H9 (cell line): ENCODE measurements around the gene ENTR1. TPM values are rescaled to one million over a fixed set of nuclear protein-coding genes. Genes with fewer than 3 reads are reported as not detected.

Experiments
- DNase-seq: peaks from one replicate; pipeline ENCODE4 v3.0.0-alpha.2; 2017
- H2AFZ ChIP-seq: one replicate; pipeline ENCODE4 v1.6.1; 2013; ENCODE audit warnings: mild to moderate bottlenecking, low read length, control low read depth, moderate library complexity
- H2AK5ac ChIP-seq: 2 replicates; pipeline ENCODE4 v1.6.1; 2013; ENCODE audit warnings: low read length, control low read depth, mixed read lengths; ENCODE audit not compliant: insufficient read length
- H2BK120ac ChIP-seq: one replicate; pipeline ENCODE4 v1.6.1; 2013; ENCODE audit warnings: low read depth, mild to moderate bottlenecking, low read length, control low read depth, inconsistent platforms; ENCODE audit not compliant: poor library complexity, severe bottlenecking
- H2BK12ac ChIP-seq: 2 replicates; pipeline ENCODE4 v1.6.1; 2013; ENCODE audit warnings: low read length, control low read depth, mixed read lengths, low read depth; ENCODE audit not compliant: insufficient read length
- H2BK15ac ChIP-seq: 2 replicates; pipeline ENCODE4 v1.6.1; 2013; ENCODE audit warnings: low read depth, low read length, control low read depth
- H2BK20ac ChIP-seq: one replicate; pipeline ENCODE4 v1.6.1; 2013; ENCODE audit warnings: low read depth, mild to moderate bottlenecking, low read length, control low read depth, inconsistent platforms; ENCODE audit not compliant: poor library complexity, severe bottlenecking
- H2BK5ac ChIP-seq: 2 replicates; pipeline ENCODE4 v1.6.1; 2013; ENCODE audit warnings: low read length, control low read depth, mixed read lengths; ENCODE audit not compliant: insufficient read length
- H3K14ac ChIP-seq: 2 replicates; pipeline ENCODE4 v1.6.1; 2013; ENCODE audit warnings: low read length, control low read depth; ENCODE audit not compliant: insufficient read depth
- H3K18ac ChIP-seq: 2 replicates; pipeline ENCODE4 v1.6.1; 2013; ENCODE audit warnings: low read depth, mild to moderate bottlenecking, mixed read lengths, low read length, control low read depth; ENCODE audit not compliant: insufficient read length
- H3K23ac ChIP-seq: 2 replicates; pipeline ENCODE4 v1.6.1; 2013; ENCODE audit warnings: low read length, control low read depth, mixed read lengths, low read depth; ENCODE audit not compliant: insufficient read length
- H3K23me2 ChIP-seq: 2 replicates; pipeline ENCODE4 v1.6.1; 2013; ENCODE audit warnings: low read depth, mild to moderate bottlenecking, mixed read lengths, low read length, control low read depth; ENCODE audit not compliant: insufficient read length, poor library complexity, severe bottlenecking
- H3K27ac ChIP-seq: 2 replicates; pipeline ENCODE4 v1.5.1; 2013; ENCODE audit warnings: low read length, control low read depth, mixed read lengths, low read depth; ENCODE audit not compliant: insufficient read length
- H3K27me3 ChIP-seq: 2 replicates; pipeline ENCODE4 v1.6.1; 2013; ENCODE audit warnings: low read length, control low read depth, inconsistent platforms; ENCODE audit not compliant: insufficient read depth
- H3K4ac ChIP-seq: 2 replicates; pipeline ENCODE4 v1.6.1; 2013; ENCODE audit warnings: low read depth, mild to moderate bottlenecking, control low read depth, inconsistent platforms, low read length, moderate library complexity
- H3K4me1 ChIP-seq: 2 replicates; pipeline ENCODE4 v1.6.1; 2013; ENCODE audit warnings: low read length, control low read depth, inconsistent platforms; ENCODE audit not compliant: insufficient read depth
- H3K4me2 ChIP-seq: 2 replicates; pipeline ENCODE4 v1.6.1; 2013; ENCODE audit warnings: low read length, control low read depth, mixed read lengths; ENCODE audit not compliant: insufficient read length, insufficient read depth
- H3K56ac ChIP-seq: 2 replicates; pipeline ENCODE4 v1.6.1; 2013; ENCODE audit warnings: low read depth, mild to moderate bottlenecking, mixed read lengths, low read length, control low read depth; ENCODE audit not compliant: insufficient read length
- H3K79me1 ChIP-seq: 2 replicates; pipeline ENCODE4 v1.6.1; 2013; ENCODE audit warnings: low read depth, mild to moderate bottlenecking, moderate library complexity, low read length, control low read depth, inconsistent platforms; ENCODE audit not compliant: insufficient read depth, poor library complexity, severe bottlenecking
- H3K79me2 ChIP-seq: 2 replicates; pipeline ENCODE4 v1.6.1; 2013; ENCODE audit warnings: low read length, control low read depth, inconsistent platforms; ENCODE audit not compliant: insufficient read depth
- H3K9ac ChIP-seq: 2 replicates; pipeline ENCODE4 v1.6.1; 2013; ENCODE audit warnings: low read length, control low read depth, mixed read lengths; ENCODE audit not compliant: insufficient read length; ENCODE audit errors: extremely low read depth
- H3K9me3 ChIP-seq: one replicate; pipeline ENCODE4 v1.6.1; 2013; ENCODE audit warnings: low read depth, low read length, inconsistent platforms; ENCODE audit not compliant: control insufficient read depth
- H3T11ph ChIP-seq: one replicate; pipeline ENCODE4 v1.6.1; 2013; ENCODE audit warnings: mild to moderate bottlenecking, low read length, control low read depth, inconsistent platforms
- H4K20me1 ChIP-seq: one replicate; pipeline ENCODE4 v1.6.1; 2013; ENCODE audit not compliant: control insufficient read depth, insufficient read length, insufficient read depth
- H4K5ac ChIP-seq: 2 replicates; pipeline ENCODE4 v1.6.1; 2013; ENCODE audit warnings: low read depth, mild to moderate bottlenecking, mixed read lengths, low read length, control low read depth; ENCODE audit not compliant: insufficient read length
- H4K8ac ChIP-seq: replicated peaks from 2 replicates; pipeline ENCODE4 v1.6.1; 2013; ENCODE audit warnings: low read length, control low read depth, mixed read lengths, low read depth; ENCODE audit not compliant: insufficient read length
- H4K91ac ChIP-seq: 2 replicates; pipeline ENCODE4 v1.6.1; 2013; ENCODE audit warnings: low read depth, mild to moderate bottlenecking, moderate library complexity, mixed read lengths, low read length, control low read depth; ENCODE audit not compliant: insufficient read length
- H3K27ac Mint-ChIP-seq, 3 experiments: 2 replicates in 2 of 3; 3 replicates in 1 of 3; pipeline ENCODE4 v1.8.0; 2020 to 2021; ENCODE audit warnings: mixed read lengths in 3 of 3, mild to moderate bottlenecking in 1 of 3, moderate library complexity in 1 of 3
- H3K27me3 Mint-ChIP-seq: 2 replicates; pipeline ENCODE4 v1.8.0; 2021; ENCODE audit warnings: low read depth, mild to moderate bottlenecking, moderate library complexity, mixed read lengths
- H3K36me3 Mint-ChIP-seq, 3 experiments: 2 replicates in 2 of 3; 3 replicates in 1 of 3; pipeline ENCODE4 v1.8.0; 2020 to 2021; ENCODE audit warnings: low read depth in 3 of 3, mixed read lengths in 3 of 3; ENCODE audit not compliant: insufficient read depth in 1 of 3
- H3K4me1 Mint-ChIP-seq, 2 experiments: 2 replicates each; pipeline ENCODE4 v1.8.0; 2020; ENCODE audit warnings: mixed read lengths in 2 of 2
- H3K4me3 Mint-ChIP-seq, 2 experiments: 2 replicates in 1 of 2; 3 replicates in 1 of 2; pipeline ENCODE4 v1.8.0; 2020 to 2021; ENCODE audit warnings: mild to moderate bottlenecking in 2 of 2, mixed read lengths in 2 of 2, moderate library complexity in 1 of 2
- H3K9me3 Mint-ChIP-seq, 2 experiments: 2 replicates in 1 of 2; 3 replicates in 1 of 2; pipeline ENCODE4 v1.8.0; 2020; ENCODE audit warnings: mild to moderate bottlenecking in 2 of 2, mixed read lengths in 2 of 2, moderate library complexity in 1 of 2
- WGBS: extraction: QIAGEN DNeasy Blood & Tissue Kit; methylation state at CpG from one replicate; pipeline ENCODE4 v1.1.7; 2013; ENCODE audit warnings: missing lambda C conversion rate, low lambda C conversion rate, mixed read lengths; ENCODE audit not compliant: insufficient read length; ENCODE audit errors: extremely low coverage; 5-methylcytosine and 5-hydroxymethylcytosine counted together
- total RNA-seq: library from RNA; stranded (reverse); gene quantifications from 2 replicates; pipeline ENCODE4 v1.2.1, GENCODE V29; 2021
- TF ChIP-seq, protein P1 (sequence below): fragments of 200-600 bp; sonication (generic); conservative IDR thresholded peaks from 3 replicates; pipeline ENCODE4 v1.8.0; 2021; ENCODE audit warnings: antibody characterized with exemption, mild to moderate bottlenecking

ENTR1 gene
- total RNA-seq, 1 experiment from 2014 or later = 108 TPM

DNA sequence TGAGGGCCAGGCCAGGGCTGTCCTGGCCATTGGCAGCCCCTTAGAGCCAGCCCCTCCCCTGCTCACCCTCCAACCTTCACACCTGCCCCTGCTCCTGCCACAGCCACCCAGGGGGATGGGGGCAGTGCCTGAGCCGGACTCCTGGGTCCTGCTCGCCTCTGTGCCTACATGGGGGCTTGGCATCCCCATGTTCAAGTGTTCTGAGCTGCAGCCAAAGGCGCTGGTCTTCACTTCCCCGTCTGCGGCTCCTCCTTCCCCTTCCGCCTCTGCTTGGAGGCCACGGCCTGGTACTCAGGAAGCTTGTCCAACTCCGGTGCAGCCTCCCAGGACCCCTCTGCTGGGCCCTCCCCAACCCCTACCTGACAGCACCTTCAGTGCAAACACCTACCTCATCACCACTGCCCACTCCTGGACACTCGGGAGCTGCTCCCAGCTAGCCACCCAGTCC is 44.6 kb downstream of the ENTR1 start:
- no peak overlapping the region for H2AK5ac ChIP-seq
- Mint-ChIP-seq H3K4me1 (peaks cover 3 to 5% of the 10 kb centered on the region in 2 experiments; a peak in 1 of 4 replicates), H3K27me3 (peaks cover 1% of the 10 kb centered on the region; the same call in 1 of the 2 replicates), H3K4me3 (no peak overlapping the region), H3K9me3 (no peaks in the 10 kb centered on the region), H3K36me3 (peaks cover 0 to 10% (median 0%) of the 10 kb centered on the region in 3 experiments; a peak in 3 of 7 replicates), H3K27ac (no peak overlapping the region)
- no peak overlapping the region for H3K23ac ChIP-seq
- no peak overlapping the region for H2BK15ac ChIP-seq
- H4K91ac ChIP-seq = no peak overlapping the region
- no peak overlapping the region for H3K14ac ChIP-seq
- H4K20me1 ChIP-seq = no peaks in the 10 kb centered on the region
- H3K79me1 ChIP-seq = no peaks in the 10 kb centered on the region
- no peaks in the 10 kb centered on the region for H3K4me1 ChIP-seq
- no peak overlapping the region for H2BK12ac ChIP-seq
- no peak overlapping the region for H3K4ac ChIP-seq
- H3K79me2 ChIP-seq = no peaks in the 10 kb centered on the region
- no peak overlapping the region for H2BK120ac ChIP-seq
- no peak overlapping the region for H3K4me2 ChIP-seq
- no peaks in the 10 kb centered on the region for H3K23me2 ChIP-seq
- H3K18ac ChIP-seq = no peak overlapping the region
- no peaks in the 10 kb centered on the region for H3K9me3 ChIP-seq
- DNase-seq = no peak
- H3K56ac ChIP-seq = no peak overlapping the region
- no peak overlapping the region for H2BK5ac ChIP-seq
- TF ChIP-seq, protein P1, sequence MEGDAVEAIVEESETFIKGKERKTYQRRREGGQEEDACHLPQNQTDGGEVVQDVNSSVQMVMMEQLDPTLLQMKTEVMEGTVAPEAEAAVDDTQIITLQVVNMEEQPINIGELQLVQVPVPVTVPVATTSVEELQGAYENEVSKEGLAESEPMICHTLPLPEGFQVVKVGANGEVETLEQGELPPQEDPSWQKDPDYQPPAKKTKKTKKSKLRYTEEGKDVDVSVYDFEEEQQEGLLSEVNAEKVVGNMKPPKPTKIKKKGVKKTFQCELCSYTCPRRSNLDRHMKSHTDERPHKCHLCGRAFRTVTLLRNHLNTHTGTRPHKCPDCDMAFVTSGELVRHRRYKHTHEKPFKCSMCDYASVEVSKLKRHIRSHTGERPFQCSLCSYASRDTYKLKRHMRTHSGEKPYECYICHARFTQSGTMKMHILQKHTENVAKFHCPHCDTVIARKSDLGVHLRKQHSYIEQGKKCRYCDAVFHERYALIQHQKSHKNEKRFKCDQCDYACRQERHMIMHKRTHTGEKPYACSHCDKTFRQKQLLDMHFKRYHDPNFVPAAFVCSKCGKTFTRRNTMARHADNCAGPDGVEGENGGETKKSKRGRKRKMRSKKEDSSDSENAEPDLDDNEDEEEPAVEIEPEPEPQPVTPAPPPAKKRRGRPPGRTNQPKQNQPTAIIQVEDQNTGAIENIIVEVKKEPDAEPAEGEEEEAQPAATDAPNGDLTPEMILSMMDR = no peak
- H3K9ac ChIP-seq = no peak overlapping the region
- WGBS = no CpG with 5 or more reads among the region's 9 CpGs
- H3K27ac ChIP-seq = no peak overlapping the region
- H4K5ac ChIP-seq = no peak overlapping the region
- H3K27me3 ChIP-seq = no peaks in the 10 kb centered on the region
- no peak overlapping the region for H2AFZ ChIP-seq
- no peak overlapping the region for H3T11ph ChIP-seq
- no peak overlapping the region for H2BK20ac ChIP-seq
- H4K8ac ChIP-seq = no peak overlapping the region
